ENCODE data around the gene PRR15.

The PRR15 gene

GRCh38 chr7:29611941-29612544 is 48.4 kb downstream of the PRR15 start:
- DNase-seq = no peak

GRCh38 chr7:29612596-29612995 is 49.0 kb downstream of the PRR15 start:
- DNase-seq = no peak

GRCh38 chr7:29613100-29613499 is 49.5 kb downstream of the PRR15 start:
- no peak for DNase-seq

GRCh38 chr7:29614229-29614628 is 50.6 kb downstream of the PRR15 start:
- no peak for DNase-seq

Measured in NCI-H82 (cell line).